8988T (cell line): ENCODE results near the gene ADORA2A.

Experiments
- DNase-seq: peaks from one replicate; pipeline ENCODE4 v3.0.0; 2011

ADORA2A gene

GRCh38 chr22:24419475-24419850 is 7.9 kb upstream of the ADORA2A start:
- DNase-seq, result peak; percentile 26

GRCh38 chr22:24420072-24420976 is 7.1 kb upstream of the ADORA2A start:
- DNase-seq, result peak; percentile 5

GRCh38 chr22:24420977-24421343 is 6.4 kb upstream of the ADORA2A start:
- no peak for DNase-seq

- peak; percentile 81 for DNase-seq
These were observed 5.9 kb upstream of the ADORA2A start for GRCh38 chr22:24421428-24421931.

GRCh38 chr22:24422102-24422665 is 5.2 kb upstream of the ADORA2A start:
- DNase-seq, result no peak

GRCh38 chr22:24423519-24424000 is 3.8 kb upstream of the ADORA2A start:
- DNase-seq, result peak; percentile 86

- no peak for DNase-seq
These were observed 3.1 kb upstream of the ADORA2A start for GRCh38 chr22:24424001-24424900.

GRCh38 chr22:24424901-24425775 is 2.3 kb upstream of the ADORA2A start:
- DNase-seq, result no peak

GRCh38 chr22:24426436-24426835 is 963 bp upstream of the ADORA2A start:
- no peak for DNase-seq

- no peak for DNase-seq
These were observed 424 bp upstream of the ADORA2A start for GRCh38 chr22:24426851-24427499.

- DNase-seq, result no peak
These were observed 1.5 kb downstream of the ADORA2A start for GRCh38 chr22:24428751-24429410.

GRCh38 chr22:24429411-24430365 is 2.3 kb downstream of the ADORA2A start:
- DNase-seq, result no peak

- DNase-seq, result peak; percentile 4
These were observed 3.3 kb downstream of the ADORA2A start for GRCh38 chr22:24430431-24431308.

GRCh38 chr22:24431309-24432034 is 4.1 kb downstream of the ADORA2A start:
- DNase-seq, result peak; percentile 7

GRCh38 chr22:24432059-24432853 is 4.9 kb downstream of the ADORA2A start:
- DNase-seq, result peak; percentile 18

GRCh38 chr22:24433001-24433827 is 5.8 kb downstream of the ADORA2A start:
- DNase-seq, result no peak
